ENCODE results near the gene AFMID. TPM values are rescaled to one million over a fixed set of nuclear protein-coding genes. Genes with fewer than 3 reads are reported as not detected.

The AFMID gene
- total and polyA plus RNA-seq, 2 of the 13 experiments (the other 11 are each of a cell fraction or from before 2014, with no cell fraction given), result 249 to 270 TPM

- TF ChIP-seq ZNF605 (CRISPR knock-in tag; IDR thresholded peaks at IDR 0.05) (peak; percentile 59; the same call in 1 of the 2 replicates), ZNF547 (CRISPR knock-in tag; IDR thresholded peaks at IDR 0.05) (0 out of 2 replicates have a peak, but pooled peaks have one; percentile 11), PPARG (CRISPR knock-in tag; conservative IDR thresholded peaks at IDR 0.05) (peak; percentile 47; the same call in 1 of the 2 replicates), SALL2 (CRISPR knock-in tag; IDR thresholded peaks at IDR 0.05) (0 out of 2 replicates have a peak, but pooled peaks have one; percentile 56), HOXA7 (CRISPR knock-in tag; IDR thresholded peaks at IDR 0.05) (no peak), NR1H2 (CRISPR knock-in tag; IDR thresholded peaks at IDR 0.05; ENCODE audit: borderline replicate concordance, low read depth) (no peak), UBTF (CRISPR knock-in tag; IDR thresholded peaks at IDR 0.05) (peak; percentile 53; the same call in 1 of the 2 replicates), TMF1 (CRISPR knock-in tag; IDR thresholded peaks at IDR 0.05; ENCODE audit: low read depth) (0 out of 2 replicates have a peak, but pooled peaks have one; percentile 11), RFXANK (CRISPR knock-in tag; IDR thresholded peaks at IDR 0.05) (no peak), SP5 (CRISPR knock-in tag; IDR thresholded peaks at IDR 0.05; ENCODE audit: borderline replicate concordance, low read depth) (peak; percentile 10; the same call in 1 of the 2 replicates), NR2F6 (IDR thresholded peaks at IDR 0.05) (peak; percentile 82), NR2F6 (CRISPR knock-in tag; IDR thresholded peaks at IDR 0.05) (peak; percentile 67), IRF2 (CRISPR knock-in tag; IDR thresholded peaks at IDR 0.05) (0 out of 2 replicates have a peak, but pooled peaks have one; percentile 34), ZNF567 (CRISPR knock-in tag; IDR thresholded peaks at IDR 0.05; ENCODE audit: borderline replicate concordance) (0 out of 2 replicates have a peak, but pooled peaks have one; percentile 15), SAP130 (CRISPR knock-in tag; IDR thresholded peaks at IDR 0.05; ENCODE audit: low read depth) (peak; percentile 48; the same call in 1 of the 2 replicates), GATAD2A (CRISPR knock-in tag; IDR thresholded peaks at IDR 0.05) (peak; percentile 23; the same call in 1 of the 2 replicates), SAFB2 (CRISPR knock-in tag; IDR thresholded peaks at IDR 0.05; ENCODE audit: borderline replicate concordance, low read depth) (peak; percentile 38; the same call in 1 of the 2 replicates), ZNF350 (CRISPR knock-in tag; IDR thresholded peaks at IDR 0.05; ENCODE audit: borderline replicate concordance, low read depth) (peak; percentile 41; the same call in 1 of the 2 replicates), HNF4G (IDR thresholded peaks at IDR 0.05; ENCODE audit: borderline replicate concordance, low read depth, low read length) (no peak), HNF4G (CRISPR knock-in tag; IDR thresholded peaks at IDR 0.05; ENCODE audit: borderline replicate concordance, low read depth) (0 out of 2 replicates have a peak, but pooled peaks have one; percentile 15), ZNF205 (CRISPR knock-in tag; IDR thresholded peaks at IDR 0.05) (0 out of 2 replicates have a peak, but pooled peaks have one; percentile 22)
- TF ChIP-seq, protein P1, sequence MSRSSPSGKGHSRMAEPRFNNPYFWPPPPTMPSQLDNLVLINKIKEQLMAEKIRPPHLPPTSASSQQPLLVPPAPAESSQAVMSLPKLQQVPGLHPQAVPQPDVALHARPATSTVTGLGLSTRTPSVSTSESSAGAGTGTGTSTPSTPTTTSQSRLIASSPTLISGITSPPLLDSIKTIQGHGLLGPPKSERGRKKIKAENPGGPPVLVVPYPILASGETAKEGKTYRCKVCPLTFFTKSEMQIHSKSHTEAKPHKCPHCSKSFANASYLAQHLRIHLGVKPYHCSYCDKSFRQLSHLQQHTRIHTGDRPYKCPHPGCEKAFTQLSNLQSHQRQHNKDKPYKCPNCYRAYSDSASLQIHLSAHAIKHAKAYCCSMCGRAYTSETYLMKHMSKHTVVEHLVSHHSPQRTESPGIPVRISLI (CRISPR knock-in tag; IDR thresholded peaks at IDR 0.05; ENCODE audit: borderline replicate concordance), result no peak
- TF ChIP-seq, protein P2, sequence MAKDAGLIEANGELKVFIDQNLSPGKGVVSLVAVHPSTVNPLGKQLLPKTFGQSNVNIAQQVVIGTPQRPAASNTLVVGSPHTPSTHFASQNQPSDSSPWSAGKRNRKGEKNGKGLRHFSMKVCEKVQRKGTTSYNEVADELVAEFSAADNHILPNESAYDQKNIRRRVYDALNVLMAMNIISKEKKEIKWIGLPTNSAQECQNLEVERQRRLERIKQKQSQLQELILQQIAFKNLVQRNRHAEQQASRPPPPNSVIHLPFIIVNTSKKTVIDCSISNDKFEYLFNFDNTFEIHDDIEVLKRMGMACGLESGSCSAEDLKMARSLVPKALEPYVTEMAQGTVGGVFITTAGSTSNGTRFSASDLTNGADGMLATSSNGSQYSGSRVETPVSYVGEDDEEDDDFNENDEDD (CRISPR knock-in tag; IDR thresholded peaks at IDR 0.05; ENCODE audit: borderline replicate concordance), result peak; percentile 12; the same call in 1 of the 2 replicates
- TF ChIP-seq, protein P3, sequence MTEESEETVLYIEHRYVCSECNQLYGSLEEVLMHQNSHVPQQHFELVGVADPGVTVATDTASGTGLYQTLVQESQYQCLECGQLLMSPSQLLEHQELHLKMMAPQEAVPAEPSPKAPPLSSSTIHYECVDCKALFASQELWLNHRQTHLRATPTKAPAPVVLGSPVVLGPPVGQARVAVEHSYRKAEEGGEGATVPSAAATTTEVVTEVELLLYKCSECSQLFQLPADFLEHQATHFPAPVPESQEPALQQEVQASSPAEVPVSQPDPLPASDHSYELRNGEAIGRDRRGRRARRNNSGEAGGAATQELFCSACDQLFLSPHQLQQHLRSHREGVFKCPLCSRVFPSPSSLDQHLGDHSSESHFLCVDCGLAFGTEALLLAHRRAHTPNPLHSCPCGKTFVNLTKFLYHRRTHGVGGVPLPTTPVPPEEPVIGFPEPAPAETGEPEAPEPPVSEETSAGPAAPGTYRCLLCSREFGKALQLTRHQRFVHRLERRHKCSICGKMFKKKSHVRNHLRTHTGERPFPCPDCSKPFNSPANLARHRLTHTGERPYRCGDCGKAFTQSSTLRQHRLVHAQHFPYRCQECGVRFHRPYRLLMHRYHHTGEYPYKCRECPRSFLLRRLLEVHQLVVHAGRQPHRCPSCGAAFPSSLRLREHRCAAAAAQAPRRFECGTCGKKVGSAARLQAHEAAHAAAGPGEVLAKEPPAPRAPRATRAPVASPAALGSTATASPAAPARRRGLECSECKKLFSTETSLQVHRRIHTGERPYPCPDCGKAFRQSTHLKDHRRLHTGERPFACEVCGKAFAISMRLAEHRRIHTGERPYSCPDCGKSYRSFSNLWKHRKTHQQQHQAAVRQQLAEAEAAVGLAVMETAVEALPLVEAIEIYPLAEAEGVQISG (CRISPR knock-in tag; IDR thresholded peaks at IDR 0.05), result 0 out of 2 replicates have a peak, but pooled peaks have one; percentile 31
Observed at GRCh38 chr17:78144147-78144719, 42.9 kb upstream of the AFMID start (continued).

Data from HepG2 (cell line).